Breast epithelium (tissue), 4 donors: Measurements from ENCODE around the gene SIRPG. TPM values are rescaled to one million over a fixed set of nuclear protein-coding genes. Genes with fewer than 3 reads are reported as not detected.

Source experiments
- DNase-seq, 2 donors: peaks; one replicate each; pipeline ENCODE4 v3.0.0-alpha.2; 2019; ENCODE audit warnings: low spot score in 2 of 2
- H3K27ac ChIP-seq, 2 donors: fragments of 200-600 bp; sonication (generic) in 1 of 2; one replicate each; pipeline ENCODE4 v1.5.1; 2016 to 2019; ENCODE audit warnings: mild to moderate bottlenecking in 1 of 2
- H3K27me3 ChIP-seq, 2 donors: fragments of 200-600 bp; sonication (generic) in 1 of 2; one replicate each; pipeline versions ENCODE4 v1.5.1 to v1.6.0; 2017 to 2019; ENCODE audit warnings: control low read depth in 1 of 2, mild to moderate bottlenecking in 1 of 2
- H3K36me3 ChIP-seq: fragments of 200-600 bp; one replicate; pipeline ENCODE4 v1.5.1; 2019
- H3K4me1 ChIP-seq, 2 donors: fragments of 200-600 bp; sonication (generic); one replicate each; pipeline ENCODE4 v1.5.1; 2016 to 2019; ENCODE audit warnings: control low read depth in 1 of 2
- H3K4me3 ChIP-seq, 3 donors: fragments of 200-600 bp; sonication (generic); 1 replicate in 2 of 3; 2 replicates in 1 of 3; pipeline ENCODE4 v1.5.1; 2016 to 2019; ENCODE audit warnings: mild to moderate bottlenecking in 3 of 3, moderate library complexity in 2 of 3
- H3K9me3 ChIP-seq, 2 donors: fragments of 200-600 bp; sonication (generic) in 1 of 2; one replicate each; pipeline ENCODE4 v1.5.1; 2016 to 2019; ENCODE audit warnings: control low read depth in 1 of 2
- POLR2A ChIP-seq: fragments of 450-650 bp; IDR thresholded peaks from one replicate; pipeline ENCODE4 v1.6.1; 2016; ENCODE audit warnings: antibody characterized with exemption, mild to moderate bottlenecking, moderate library complexity
- POLR2AphosphoS5 ChIP-seq, 3 donors: sonication (generic); formaldehyde crosslinking; IDR thresholded peaks; one replicate each; pipeline ENCODE4 v1.6.1; 2017; ENCODE audit warnings: antibody characterized with exemption in 3 of 3
- intact Hi-C: fragments of 100-400 bp; cut with DNase I; formaldehyde crosslinking; loops from one replicate; pipeline ENCODE4 v1.15.1; 2023; ENCODE audit warnings: low total_unique reads
- total RNA-seq, 3 donors: library from RNA; depleted of rRNA; stranded (reverse); fragments of >200 nt; gene quantifications; one replicate each; pipeline ENCODE4 v1.1.0, GENCODE V29; 2016
- TF ChIP-seq, protein P1 (sequence below), 3 donors: fragments of 450-650 bp; IDR thresholded peaks; one replicate each; pipeline ENCODE4 v1.5.1; 2016 to 2017; ENCODE audit warnings: antibody characterized with exemption in 3 of 3, mild to moderate bottlenecking in 3 of 3, moderate library complexity in 3 of 3

The SIRPG gene
- total RNA-seq, 3 donors from 2014 or later, result not detected

DNA sequence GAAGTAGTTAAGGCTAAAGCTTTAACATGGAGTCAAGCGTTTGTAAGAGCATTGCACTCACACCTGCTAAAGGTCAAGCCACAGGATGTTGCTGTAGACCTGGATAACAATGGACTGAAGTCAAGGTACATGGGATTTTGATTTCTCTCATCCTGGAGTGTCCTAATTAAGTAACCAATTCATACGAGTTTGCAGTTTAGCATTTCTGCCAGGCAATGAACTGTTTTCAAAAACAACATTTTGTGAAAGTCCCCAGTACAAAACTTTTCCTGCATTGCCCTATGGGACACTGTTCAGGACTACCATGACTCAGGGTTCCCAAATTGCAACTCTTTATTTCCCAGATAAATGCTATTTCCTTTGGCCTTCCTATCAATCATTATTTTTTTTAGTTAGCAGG is 20.4 kb downstream of the SIRPG start:
- Histone ChIP-seq H3K36me3 (no peaks in the 10 kb centered on the region), H3K9me3 (peaks cover 0 to 4% of the 10 kb centered on the region in 2 donors), H3K27me3 (no peaks in the 10 kb centered on the region), H3K4me3 (no peak overlapping the region), H3K27ac (no peak overlapping the region), H3K4me1 (no peaks in the 10 kb centered on the region)
- intact Hi-C loops, result no loop called here
- no peak for DNase-seq
- TF ChIP-seq, protein P1, sequence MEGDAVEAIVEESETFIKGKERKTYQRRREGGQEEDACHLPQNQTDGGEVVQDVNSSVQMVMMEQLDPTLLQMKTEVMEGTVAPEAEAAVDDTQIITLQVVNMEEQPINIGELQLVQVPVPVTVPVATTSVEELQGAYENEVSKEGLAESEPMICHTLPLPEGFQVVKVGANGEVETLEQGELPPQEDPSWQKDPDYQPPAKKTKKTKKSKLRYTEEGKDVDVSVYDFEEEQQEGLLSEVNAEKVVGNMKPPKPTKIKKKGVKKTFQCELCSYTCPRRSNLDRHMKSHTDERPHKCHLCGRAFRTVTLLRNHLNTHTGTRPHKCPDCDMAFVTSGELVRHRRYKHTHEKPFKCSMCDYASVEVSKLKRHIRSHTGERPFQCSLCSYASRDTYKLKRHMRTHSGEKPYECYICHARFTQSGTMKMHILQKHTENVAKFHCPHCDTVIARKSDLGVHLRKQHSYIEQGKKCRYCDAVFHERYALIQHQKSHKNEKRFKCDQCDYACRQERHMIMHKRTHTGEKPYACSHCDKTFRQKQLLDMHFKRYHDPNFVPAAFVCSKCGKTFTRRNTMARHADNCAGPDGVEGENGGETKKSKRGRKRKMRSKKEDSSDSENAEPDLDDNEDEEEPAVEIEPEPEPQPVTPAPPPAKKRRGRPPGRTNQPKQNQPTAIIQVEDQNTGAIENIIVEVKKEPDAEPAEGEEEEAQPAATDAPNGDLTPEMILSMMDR (IDR thresholded peaks at IDR 0.05), result no peak
- TF ChIP-seq POLR2A (no peak), POLR2AphosphoS5 (IDR thresholded peaks at IDR 0.05) (no peak)

DNA sequence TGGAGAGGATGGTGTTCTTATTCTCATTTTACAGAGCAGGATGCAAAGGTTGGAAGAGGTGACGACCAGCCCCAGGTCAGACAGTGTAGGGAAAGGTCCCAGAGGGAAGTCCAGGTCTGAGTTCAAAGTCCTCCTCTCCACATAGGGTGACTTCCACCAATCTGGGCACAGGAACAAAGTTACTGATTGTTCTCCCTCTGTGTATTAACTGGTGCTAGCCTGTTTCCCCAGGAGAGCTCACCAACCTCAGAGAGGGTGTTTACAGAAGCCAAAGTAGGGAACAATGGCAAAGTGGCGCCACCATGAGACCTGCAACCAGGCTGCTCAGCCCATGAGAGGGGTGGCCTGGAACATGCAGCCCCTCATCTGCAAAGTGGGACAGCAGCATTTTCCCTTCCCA is 21.0 kb downstream of the SIRPG start:
- no peaks in the 10 kb centered on the region for H3K27me3 ChIP-seq
- no peak for DNase-seq
- no peaks in the 10 kb centered on the region for H3K4me1 ChIP-seq
- no peak overlapping the region for H3K27ac ChIP-seq
- peaks cover 0 to 4% of the 10 kb centered on the region in 2 donors for H3K9me3 ChIP-seq
- no peak for TF ChIP-seq POLR2AphosphoS5 (IDR thresholded peaks at IDR 0.05)
- TF ChIP-seq POLR2A, result no peak
- TF ChIP-seq, protein P1 (IDR thresholded peaks at IDR 0.05), result no peak
- no peaks in the 10 kb centered on the region for H3K36me3 ChIP-seq
- H3K4me3 ChIP-seq, result no peak overlapping the region
- intact Hi-C loops, result no loop called here

DNA sequence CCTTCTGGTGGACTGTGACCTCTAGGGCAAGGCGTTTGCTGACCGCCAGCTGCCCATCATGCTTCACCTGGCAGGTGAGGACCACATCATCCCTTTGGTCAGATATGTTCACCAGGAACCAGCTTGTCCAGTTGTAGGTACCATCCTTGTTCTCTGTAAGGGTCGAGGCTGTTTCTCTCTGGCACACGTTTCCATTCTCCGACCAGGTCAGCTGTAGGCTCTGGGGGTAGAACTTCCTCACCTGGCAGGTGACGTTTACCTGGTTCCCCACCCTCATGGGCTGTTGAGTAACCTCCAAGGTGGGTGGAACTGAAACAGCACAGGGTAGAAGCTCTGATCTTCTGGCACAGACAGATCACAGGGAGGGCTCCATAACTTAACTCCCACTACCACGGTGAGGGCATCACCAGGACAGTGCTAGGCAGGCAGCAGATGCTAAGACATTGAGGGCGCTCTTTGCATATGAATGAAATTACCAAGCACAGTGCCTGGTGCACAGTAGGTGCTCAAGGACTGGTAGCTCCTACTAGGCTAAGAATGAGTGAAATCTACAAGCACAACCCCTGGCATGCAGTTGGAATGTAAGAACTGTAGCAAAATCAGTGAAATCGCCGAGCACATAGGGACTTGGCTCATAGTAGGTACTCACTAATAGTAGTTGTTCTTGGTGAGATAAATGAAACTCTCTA is 22.1 kb downstream of the SIRPG start:
- no peak overlapping the region for H3K4me3 ChIP-seq
- H3K4me1 ChIP-seq, result no peaks in the 10 kb centered on the region
- DNase-seq, result no peak
- TF ChIP-seq, protein P1 (IDR thresholded peaks at IDR 0.05), result no peak
- TF ChIP-seq POLR2A, result no peak
- TF ChIP-seq POLR2AphosphoS5 (IDR thresholded peaks at IDR 0.05), result no peak
- H3K9me3 ChIP-seq, result peaks cover 0 to 2% of the 10 kb centered on the region in 2 donors
- intact Hi-C loops, result no loop called here
- H3K36me3 ChIP-seq, result no peaks in the 10 kb centered on the region
- no peak overlapping the region for H3K27ac ChIP-seq
- H3K27me3 ChIP-seq, result no peaks in the 10 kb centered on the region

DNA sequence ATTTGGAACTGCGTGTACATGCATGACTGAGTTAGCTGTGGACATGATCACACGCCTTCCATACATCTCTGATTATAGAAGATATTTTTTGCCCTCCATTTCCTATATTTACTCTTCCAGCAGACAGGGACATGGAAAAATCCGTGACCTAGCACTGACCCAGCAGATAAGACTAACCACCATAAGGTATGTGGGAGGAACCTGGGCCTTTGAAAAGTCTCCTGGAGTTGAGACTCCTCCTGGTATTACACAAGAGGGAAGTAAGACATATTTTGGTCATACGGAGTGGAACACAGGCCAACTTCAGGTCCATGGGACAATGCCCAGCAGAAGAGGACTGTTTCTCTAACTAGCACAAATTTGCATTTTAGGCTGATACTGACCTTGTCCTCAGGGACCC is 24.0 kb downstream of the SIRPG start:
- no peak for TF ChIP-seq POLR2AphosphoS5 (IDR thresholded peaks at IDR 0.05)
- TF ChIP-seq, protein P1 (IDR thresholded peaks at IDR 0.05), result no peak
- no peak for TF ChIP-seq POLR2A
- Histone ChIP-seq H3K4me3 (no peak overlapping the region), H3K9me3 (no peaks in the 10 kb centered on the region), H3K27me3 (no peaks in the 10 kb centered on the region), H3K36me3 (no peaks in the 10 kb centered on the region), H3K27ac (no peak overlapping the region), H3K4me1 (no peaks in the 10 kb centered on the region)
- intact Hi-C loops, result no loop called here
- DNase-seq, result no peak

DNA sequence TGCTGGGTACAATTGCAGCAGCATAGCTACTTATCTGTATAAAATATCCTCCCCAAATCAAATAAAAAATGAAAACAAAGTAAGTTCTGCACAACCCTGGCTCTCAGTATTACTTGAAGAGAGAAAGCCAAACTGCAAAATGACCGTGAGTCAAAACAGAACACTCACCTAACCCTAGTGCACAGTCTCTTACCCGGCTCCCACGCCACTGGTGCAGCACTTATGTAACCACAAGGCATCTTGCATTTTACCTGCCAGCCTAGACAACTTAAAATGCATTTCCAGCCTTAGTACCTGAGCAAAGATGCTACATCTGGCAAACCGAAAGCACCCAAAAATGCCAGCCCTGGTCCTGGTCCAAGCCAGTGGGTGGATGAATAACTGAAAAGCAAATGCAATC is 25.4 kb downstream of the SIRPG start:
- intact Hi-C loops, result no loop called here
- Histone ChIP-seq H3K27me3 (no peaks in the 10 kb centered on the region), H3K27ac (no peak overlapping the region), H3K9me3 (no peaks in the 10 kb centered on the region), H3K4me1 (no peaks in the 10 kb centered on the region), H3K4me3 (no peak overlapping the region), H3K36me3 (no peaks in the 10 kb centered on the region)
- TF ChIP-seq POLR2AphosphoS5 (IDR thresholded peaks at IDR 0.05), result no peak
- TF ChIP-seq, protein P1 (IDR thresholded peaks at IDR 0.05), result no peak
- TF ChIP-seq POLR2A, result no peak
- no peak for DNase-seq
